Daoy (cell line): ENCODE results near the gene SERTAD1. TPM values are rescaled to one million over a fixed set of nuclear protein-coding genes. Genes with fewer than 3 reads are reported as not detected.
"Not testable (repeated sequence)": the region's sequence is repeated elsewhere in the genome, so short reads cannot be mapped to it uniquely, and the experiment has no call there.

ENCODE experiments used
- DNase-seq: peaks from one replicate; pipeline ENCODE4 v3.0.0-alpha.2; 2015; ENCODE audit warnings: low read depth
- total RNA-seq: library from RNA; depleted of rRNA; stranded (reverse); fragments of >200 nt; shearing (Covaris generic); gene quantifications from 2 replicates; pipeline ENCODE4 v1.2.3, GENCODE V29; 2014

SERTAD1 gene
- total RNA-seq, 1 experiment from 2014 or later, result 29.2 TPM

DNA sequence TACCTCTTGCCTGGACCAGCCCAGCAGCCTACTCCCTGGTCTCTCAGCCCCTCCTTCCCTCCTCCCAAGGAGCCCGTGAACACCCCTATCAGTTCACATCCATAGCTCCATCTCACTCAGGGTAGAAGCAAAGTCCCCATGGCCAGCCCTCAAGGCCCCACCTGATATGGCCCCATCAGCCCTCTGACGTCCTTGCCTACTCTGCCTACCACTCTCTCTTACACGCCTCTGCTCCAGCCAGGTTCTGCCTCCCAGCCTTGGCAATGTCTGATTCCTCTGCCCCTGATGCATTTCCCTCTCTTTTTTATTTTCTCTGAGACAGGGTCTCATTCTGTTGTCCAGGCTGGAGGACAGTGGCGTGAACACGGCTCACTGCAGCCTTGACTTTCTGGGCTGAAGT is 26.2 kb upstream of the SERTAD1 start:
- no peak for DNase-seq

DNA sequence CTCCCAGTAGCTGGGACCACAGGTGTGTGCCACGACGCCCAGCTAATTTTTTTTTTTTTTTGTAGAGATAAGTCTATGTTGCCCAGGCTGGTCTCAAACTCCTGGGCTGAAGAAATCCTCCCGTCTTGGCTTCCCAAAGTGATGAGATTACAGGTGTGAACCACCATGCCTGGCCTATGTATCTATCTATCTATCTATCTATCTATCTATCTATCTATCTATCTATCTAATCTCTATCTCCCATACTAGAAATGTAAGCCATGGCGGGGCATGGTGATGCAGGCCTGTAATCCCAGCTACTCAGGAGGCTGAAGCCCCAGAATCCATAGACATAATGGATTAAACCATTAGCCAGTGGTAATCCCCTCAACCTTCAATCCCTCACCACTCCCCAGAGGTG is 24.9 kb upstream of the SERTAD1 start:
- no peak for DNase-seq

DNA sequence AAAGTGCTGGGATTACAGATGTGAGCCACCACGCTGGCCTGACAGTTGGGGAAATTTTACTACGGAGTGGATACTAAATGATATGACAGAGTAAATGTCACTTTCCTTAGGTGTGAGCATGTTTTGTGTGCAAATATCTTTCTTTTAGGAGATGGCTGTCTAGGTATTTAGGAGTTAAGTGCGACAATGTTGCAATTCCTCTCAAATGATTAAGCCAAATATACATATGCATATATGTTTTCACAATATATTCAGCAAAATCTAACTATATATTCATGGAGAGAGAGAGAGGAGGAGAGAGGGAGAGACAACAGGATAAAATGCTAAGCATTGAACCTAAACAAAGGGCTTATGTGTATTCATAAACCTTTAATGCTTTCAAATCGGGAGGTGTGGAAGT is 23.7 kb upstream of the SERTAD1 start:
- DNase-seq, result no peak

DNA sequence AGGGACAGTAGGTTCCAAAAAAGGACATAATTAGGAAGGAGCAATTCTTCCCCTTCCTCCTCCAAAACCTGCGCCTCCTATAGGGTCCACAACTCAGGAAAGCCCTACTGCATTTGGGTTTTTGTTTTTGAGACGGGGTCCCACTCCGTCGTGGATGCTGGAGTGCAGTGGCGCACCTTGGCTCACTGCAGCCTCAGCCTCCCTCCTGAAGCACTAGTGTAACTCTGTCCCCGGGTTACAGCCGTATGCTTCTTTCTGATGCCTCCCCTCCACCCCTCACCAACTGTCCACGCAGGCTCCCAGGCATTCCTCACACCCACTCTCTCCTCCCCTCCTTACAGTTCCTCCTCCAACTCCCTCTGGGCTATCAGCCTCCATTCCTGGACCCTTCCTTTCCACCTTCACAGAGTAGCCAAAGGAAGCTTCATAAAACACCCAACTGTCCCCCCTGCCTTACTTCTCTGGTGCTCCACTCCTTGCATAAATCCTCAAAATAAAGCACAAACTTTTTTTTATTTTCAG is 20.5 kb upstream of the SERTAD1 start:
- no peak for DNase-seq

DNA sequence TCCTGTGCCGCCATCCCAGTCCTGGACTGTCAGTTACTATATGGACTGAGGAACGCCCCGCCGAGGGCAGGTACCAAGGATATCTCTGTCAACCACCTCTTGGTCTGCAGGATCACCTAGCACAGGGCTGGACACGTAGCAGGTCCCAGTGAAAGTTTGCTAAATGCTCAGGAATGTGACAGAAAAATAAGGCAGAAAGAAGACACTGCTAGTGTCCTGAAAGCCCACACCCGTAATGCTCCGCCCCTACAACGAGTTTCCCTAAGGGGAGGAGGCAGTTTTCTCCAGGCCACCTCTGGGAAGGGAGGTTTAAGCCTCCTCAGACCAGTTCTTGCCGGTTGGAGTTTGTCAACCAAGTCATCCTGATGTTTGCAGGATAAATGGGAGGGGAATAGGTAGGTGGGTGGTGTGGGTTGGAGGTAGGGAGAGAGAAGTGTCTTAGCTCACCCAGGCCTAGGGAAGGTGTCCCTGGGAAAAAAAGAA is 20.0 kb upstream of the SERTAD1 start:
- no peak for DNase-seq

DNA sequence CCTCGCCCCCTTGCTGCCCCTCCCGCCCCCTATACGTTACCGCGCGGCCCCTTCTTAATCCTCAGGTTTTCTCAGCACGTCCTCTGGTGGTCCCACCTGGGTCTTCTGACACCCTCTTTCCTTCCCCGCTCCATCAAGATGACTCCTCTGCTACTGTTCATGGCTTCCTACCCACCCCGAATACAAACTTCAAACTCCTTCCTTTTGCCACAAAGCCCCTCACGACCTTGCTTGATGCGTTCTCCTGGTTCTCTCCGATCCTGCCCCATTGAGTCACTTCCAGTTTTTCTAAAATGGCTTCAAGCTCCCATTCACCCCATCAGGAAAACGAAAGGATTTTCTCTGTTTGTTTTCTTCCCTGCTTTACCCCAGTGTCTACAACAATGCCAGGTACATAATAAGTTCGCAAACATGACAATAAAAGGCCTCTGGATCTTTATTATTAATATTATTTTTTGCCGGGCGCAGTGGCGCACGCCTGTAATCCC is 19.1 kb upstream of the SERTAD1 start:
- DNase-seq, result no peak

DNA sequence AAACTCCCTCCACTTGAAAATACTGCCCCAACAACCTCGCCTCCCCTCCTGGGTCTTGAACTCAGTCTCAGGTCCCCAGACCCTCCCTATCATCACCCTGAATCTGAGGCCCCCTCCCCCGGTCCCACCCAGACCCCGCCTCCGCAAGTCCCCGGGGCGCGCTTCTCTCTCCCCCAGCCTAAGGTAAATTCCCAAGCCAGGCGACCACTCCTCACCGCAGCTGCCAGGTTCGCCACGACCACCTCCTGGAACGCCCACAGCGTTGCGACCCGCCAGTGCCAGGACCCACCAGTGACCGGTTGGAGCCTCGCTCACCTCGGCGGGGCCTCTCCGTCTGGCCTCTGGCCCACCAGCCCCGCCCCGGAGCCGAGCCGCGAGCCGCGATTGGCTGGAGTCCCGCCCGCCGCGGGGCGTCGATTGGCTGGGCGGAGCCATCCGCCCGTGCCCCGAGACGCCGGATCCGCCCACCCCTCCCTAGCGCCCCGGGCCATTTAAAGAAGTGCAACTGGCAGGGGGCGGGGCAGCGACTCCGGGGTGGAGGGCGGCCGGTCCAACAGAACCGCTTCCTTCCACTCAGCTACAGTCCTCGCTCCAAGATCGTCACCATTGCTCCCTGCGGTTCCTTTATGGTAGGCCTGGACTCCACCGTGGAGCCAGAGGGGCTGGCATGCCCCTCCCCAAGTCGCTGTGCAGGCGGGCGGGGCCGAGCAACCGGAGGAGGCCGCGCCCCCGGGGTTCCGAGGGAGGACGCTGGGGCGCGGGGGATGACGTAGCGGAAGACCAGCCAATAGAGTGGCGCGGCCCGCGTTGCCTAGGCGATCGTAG is 18.4 kb upstream of the SERTAD1 start, which contains the start of gene SERTAD3:
Gene SERTAD3 (minus strand): TSS at position 336 of the 825 bp plus-strand sequence. CDS start 2,255 bp downstream, outside the sequence.
- peak; percentile 97 for DNase-seq

DNA sequence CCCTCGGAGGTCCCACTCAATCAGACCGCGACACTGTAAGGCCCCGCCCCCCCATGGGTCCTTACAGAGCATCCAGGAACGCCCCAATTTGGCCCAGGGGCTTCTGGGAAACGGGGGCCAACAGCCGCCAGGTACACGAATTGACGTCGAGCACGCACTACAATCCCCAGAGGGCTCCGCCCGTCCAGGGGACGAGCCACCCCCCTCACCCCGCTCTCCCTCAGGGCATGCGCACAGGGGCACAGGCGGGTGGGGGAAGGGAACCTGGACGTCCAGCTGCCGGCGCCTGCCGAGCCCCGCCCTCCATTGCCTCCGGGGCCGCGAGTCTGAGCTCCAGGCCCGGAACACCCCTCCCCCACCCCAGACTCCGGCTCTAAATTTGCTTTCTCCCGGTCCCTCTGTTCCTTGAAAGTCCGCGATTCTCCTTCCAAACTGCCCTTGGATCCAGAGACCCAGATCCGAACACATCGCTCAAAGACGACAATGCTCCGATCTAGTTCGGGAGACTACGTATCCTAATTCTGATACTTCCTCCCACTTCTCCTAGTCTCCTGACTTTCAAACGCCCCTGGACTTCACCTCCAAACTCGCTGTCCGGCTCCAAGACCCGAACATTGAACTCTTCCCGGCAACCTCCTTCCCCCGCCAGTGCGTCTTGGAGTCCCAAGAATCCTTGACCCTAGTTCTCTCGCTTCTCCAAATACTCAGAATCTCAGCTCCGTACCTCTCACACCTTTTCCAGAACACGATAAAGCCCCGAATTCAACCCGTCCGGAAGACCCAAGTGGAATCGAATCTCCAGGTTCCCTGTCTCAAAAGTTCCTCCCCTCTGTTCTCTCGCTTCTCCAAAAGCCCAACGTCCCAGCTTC is 17.6 kb upstream of the SERTAD1 start:
- peak; percentile 99 for DNase-seq

DNA sequence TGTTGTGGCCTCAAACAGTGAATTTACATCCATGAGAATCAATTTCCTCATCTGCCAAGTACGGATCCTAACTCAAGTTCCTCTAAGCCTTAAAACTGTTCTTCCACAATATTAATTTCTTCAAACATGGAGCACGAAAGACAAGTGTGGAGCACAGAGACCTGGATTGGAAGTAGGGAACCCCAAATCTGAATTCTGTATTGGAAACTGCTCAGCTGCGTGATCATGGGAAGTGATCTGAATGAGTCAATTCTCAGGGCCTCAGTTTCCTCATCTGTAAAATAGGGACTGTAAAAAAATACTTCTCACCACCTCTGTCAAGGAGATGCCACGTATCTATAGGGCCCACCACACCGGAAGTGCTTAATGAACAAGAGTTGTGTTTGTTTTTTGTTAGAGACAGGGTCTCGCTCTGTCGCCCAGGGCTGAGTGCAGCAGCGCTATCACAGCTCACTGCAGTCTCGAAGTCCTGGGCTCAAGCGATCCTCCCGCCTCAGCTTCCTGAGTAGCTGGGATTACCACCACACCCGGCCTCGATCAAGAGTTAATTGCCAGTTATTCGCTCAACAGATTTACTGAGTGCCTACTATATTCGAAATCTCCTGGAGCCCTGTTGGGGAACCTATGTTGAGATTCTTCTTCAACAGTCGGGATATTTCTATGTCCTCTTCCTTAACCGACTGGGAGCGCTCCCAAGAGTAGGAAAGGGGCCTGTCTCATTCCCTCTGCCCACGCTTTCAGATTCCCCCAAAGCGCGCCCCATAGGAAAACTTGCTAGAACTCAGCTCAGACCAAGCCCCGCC is 16.7 kb upstream of the SERTAD1 start:
- peak; percentile 28 for DNase-seq

DNA sequence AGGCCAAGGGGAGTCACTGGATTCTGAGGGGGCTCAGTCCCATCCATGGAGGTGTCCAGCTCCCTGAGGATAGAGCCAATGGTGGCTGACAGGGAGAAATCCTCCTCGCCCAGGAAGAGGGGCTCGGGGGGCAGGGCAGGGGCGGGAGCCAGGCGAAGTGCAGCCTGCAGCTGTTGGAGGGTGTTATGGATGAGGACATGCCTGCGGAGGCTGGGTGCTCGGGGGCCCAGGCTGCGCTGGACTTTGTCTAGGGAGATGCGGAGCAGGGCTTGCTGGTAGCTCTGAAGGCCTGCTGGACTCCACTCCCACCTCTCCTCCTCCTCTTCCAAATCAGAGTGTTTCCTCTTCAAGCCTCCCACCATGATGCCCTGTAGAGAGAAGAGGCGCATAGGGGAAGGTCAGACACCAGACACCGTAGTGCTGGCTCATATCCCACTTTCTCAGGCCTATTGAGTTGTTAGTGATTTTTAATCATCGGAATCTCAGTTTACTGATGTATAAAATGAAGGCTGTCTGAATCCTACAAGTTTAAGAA is 16.0 kb upstream of the SERTAD1 start:
- DNase-seq, result no peak

DNA sequence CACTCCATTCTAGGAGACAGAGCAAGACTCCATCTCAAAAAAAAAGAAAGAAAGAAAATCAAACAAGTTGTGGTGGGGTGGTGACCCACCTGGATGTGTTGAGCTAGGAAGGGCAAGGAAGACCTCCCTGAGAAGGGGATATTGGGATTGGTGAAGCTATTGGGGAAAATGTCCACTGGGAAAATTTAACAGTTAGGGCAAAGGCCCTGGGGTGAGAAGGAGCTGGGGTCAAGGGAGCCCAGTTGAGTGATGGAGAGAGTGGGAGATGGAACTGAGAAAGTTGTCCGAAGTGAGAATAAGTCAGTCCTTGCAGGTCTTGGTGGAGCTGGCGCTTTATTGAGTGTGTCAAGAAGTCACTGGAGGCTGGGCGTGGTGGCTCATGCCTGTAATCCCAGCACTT is 12.5 kb upstream of the SERTAD1 start:
- no peak for DNase-seq

DNA sequence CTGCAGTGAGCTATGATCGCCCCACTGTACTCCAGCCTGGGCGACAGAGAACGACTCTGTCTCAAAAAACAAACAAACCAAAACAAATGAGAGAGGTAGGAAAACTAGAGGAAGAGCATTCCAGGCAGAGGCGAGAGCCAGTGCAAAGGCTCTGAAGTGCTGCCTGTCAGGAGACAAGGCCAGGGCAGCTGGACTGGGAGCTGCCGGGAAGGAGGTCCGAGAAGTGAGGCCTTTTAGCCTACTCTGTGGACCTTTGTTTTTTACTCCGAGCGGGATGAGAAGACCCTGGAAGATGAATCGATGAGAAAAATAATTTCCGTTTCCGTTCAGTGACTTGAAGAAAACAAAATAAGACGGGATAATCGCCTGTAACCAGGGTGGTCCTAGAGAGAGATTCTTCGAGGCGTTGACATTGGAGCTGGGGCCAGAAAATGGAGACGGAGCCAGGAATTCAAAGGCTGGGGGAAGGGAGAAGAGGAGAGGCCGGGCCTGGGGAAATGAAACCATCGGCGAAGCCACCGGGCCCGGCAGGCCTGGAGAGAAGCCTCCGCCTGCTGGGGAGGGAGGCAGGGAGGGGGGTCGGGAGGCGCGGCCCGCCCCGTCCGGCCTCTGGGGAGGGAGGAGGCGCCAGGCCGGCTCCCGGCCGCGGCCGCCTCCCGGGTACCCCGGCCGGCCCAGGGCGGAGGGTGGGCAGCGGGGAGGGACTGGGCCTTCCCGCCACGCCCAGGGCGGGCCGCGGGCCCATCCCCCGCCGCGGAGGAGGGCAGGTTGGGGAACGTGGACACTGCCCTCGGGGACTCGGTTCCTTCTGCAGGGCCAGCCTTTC is 7.8 kb upstream of the SERTAD1 start:
- peak; percentile 92 for DNase-seq

DNA sequence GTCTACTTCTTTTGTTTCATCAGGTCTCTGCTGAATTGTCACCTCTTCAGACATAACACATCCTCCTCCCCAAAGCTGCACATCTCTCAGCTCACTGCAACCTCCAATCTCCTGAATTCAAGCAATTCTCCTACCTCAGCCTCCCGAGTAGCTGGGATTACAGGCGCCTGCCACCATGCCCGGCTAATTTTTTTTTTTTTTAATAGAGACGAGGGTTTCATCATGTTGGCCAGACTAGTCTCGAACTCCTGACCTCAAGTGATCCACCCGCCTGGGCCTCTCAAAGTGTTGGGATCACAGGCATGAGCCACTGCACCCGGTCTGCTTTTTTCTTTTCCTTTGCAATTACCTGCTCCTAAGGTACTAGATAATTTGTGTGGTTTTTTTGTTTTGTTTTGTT is 7.0 kb upstream of the SERTAD1 start:
- DNase-seq, result not testable (repeated sequence)

DNA sequence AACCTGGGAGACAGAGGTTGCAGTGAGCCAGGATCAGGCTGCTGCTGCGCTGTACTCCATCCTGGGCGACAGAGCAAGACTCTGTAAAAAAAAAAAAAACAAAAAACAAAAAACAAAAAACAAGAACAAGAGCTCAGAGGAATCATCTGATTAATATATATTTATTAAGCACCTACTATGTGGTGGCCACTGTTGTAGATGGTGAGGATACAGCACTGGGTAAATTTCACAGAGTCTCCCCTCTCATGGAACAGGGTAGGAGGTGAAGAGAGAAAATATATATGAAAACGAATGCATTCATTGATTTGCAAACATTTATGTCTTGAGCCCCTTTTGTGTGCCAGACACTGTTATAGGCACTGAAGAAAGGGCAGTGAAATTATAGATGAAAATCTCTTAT is 5.9 kb upstream of the SERTAD1 start:
- DNase-seq, result no peak

DNA sequence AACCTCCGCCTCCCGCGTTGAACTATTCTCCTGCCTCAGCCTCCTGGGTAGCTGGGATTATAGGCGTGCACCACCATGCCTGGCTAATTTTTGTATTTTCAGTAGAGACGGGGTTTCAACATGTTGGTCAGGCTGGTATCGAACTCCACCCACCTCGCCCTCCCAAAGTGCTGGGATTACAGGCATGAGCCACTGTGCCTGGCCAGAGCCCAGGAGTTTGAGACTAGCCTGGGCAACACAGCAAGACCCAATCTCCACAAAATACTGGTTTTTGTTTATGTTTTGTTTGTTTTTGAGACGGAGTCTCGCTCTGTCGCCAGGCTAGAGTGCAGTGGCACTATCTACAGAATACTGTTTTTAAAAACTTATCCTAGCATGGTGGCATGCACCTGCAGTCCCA is 4.5 kb upstream of the SERTAD1 start:
- not testable (repeated sequence) for DNase-seq

DNA sequence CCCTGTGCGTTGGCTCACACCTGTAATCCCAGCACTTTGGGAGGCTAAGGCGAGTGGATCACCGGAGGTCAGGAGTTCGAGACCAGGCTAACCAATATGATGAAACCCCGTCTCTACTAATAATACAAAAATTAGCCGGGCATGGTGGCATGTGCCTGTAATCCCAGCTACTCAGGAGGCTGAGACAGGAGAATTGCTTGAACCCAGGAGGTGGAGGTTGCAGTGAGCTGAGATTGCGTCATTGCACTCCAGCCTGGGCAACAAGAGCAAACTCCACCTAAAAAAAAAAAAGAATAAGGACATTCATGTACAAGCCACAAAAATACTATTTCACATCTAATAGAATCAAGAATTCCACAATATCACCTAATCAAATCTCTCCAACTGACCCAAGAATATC is 2.4 kb upstream of the SERTAD1 start:
- not testable (repeated sequence) for DNase-seq

DNA sequence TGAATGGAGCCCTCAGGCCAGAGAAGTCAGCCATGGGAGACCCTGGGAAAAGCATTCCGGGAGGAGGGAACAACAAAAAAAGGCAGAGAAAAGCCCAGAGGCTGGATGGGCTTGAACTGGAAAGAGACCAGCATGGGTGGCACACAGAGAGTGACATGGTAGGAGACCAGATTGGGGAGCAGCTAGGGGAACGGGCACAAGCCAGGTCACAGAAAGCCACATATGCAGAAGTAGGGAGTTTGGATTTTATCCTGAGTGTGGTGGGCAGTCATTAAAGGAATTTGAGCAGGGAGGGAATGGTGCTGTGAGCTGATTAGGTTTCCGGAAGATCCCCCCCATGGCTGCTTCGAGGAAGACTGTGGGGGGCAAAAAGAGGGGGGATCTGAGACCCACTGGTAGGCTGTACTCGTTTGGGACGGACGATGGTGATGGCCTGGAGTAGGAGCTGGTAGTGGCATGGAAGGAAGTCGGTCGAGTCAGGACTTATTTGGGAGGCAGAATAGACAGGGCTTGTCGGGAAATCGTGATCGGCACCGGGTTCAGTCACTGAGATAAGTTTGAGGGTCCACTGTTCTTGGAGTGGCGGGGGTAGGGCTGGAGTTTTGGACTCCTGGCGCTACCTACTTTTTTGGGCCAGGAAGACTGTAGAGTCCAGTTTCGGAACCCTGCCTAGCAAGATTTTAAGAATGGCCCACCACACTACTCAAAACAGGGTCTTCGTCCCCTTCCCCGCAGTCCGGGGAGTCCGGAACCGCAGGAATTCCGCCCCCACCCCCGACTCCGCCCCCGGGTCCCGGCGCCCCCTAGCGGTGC is 949 bp downstream of the SERTAD1 start:
- DNase-seq, result peak; percentile 47

DNA sequence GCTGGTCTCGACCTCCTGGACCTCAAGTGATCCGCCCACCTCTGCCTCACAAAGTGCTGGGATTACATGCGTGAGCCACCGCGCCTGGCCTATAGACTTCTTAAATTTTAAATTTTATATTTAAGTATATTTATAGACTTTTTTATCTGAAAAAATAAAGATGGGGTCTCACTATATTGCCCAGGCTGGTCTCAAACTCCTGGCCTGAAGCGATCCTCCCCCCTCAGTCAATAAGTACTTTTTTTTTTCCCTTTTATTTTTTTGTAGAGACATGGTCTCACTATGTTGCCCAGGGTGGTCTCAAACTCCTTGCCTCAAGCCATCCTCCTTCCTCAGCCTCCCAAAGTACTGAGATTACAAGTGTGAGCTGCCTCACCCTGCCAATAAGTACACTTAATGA is 1.9 kb downstream of the SERTAD1 start:
- no peak for DNase-seq
